Measurements from ENCODE around the gene HMGCS2.

DNA sequence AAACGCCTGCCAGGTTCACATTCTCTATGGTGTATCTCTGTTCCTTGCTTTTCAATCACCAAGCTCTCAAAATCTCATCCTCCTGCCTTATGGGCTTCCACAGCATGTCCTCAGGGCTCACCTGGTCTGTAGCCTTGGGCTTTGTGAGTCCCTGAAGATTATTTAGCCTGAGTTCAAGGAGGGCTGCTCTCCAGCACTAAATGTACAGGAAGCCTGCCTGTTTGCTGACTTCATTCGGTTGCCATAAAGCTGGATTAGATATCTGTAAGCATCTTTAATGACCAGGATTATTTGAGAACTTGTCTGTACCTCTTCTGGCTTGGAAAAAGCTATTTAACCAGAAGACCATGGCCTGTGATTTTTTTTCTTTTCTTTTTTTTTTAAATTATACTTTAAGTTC is 49.5 kb upstream of the HMGCS2 start:
- TF ChIP-seq, protein P1, sequence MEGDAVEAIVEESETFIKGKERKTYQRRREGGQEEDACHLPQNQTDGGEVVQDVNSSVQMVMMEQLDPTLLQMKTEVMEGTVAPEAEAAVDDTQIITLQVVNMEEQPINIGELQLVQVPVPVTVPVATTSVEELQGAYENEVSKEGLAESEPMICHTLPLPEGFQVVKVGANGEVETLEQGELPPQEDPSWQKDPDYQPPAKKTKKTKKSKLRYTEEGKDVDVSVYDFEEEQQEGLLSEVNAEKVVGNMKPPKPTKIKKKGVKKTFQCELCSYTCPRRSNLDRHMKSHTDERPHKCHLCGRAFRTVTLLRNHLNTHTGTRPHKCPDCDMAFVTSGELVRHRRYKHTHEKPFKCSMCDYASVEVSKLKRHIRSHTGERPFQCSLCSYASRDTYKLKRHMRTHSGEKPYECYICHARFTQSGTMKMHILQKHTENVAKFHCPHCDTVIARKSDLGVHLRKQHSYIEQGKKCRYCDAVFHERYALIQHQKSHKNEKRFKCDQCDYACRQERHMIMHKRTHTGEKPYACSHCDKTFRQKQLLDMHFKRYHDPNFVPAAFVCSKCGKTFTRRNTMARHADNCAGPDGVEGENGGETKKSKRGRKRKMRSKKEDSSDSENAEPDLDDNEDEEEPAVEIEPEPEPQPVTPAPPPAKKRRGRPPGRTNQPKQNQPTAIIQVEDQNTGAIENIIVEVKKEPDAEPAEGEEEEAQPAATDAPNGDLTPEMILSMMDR (IDR thresholded peaks at IDR 0.05; ENCODE audit: insufficient read depth, low read length, poor library complexity, severe bottlenecking): no peak
- no peak for TF ChIP-seq EZH2phosphoT487 (conservative IDR thresholded peaks at IDR 0.05; ENCODE audit: low read length)
